ENCODE measurements around the gene RRM1.
"Not testable (repeated sequence)": the region's sequence is repeated elsewhere in the genome, so short reads cannot be mapped to it uniquely, and the experiment has no call there.

Gene RRM1

GRCh38 chr11:4111834-4112233 lies 17.2 kb downstream of the RRM1 start:
- no peak overlapping the region for H3K4me3 ChIP-seq (ENCODE audit: low read depth, low read length)
- TF ChIP-seq CTCF (IDR thresholded peaks at IDR 0.05; ENCODE audit: low read depth, low read length): no peak

GRCh38 chr11:4115128-4115527 lies 20.5 kb downstream of the RRM1 start:
- H3K4me3 ChIP-seq (ENCODE audit: low read depth, low read length): no peak overlapping the region
- no peak for TF ChIP-seq CTCF (IDR thresholded peaks at IDR 0.05; ENCODE audit: low read depth, low read length)

- H3K4me3 ChIP-seq (ENCODE audit: low read depth, low read length): no peak overlapping the region
- no peak for TF ChIP-seq CTCF (IDR thresholded peaks at IDR 0.05; ENCODE audit: low read depth, low read length)
These were observed 23.5 kb downstream of the RRM1 start for GRCh38 chr11:4118107-4118506.

- TF ChIP-seq CTCF (IDR thresholded peaks at IDR 0.05; ENCODE audit: low read depth, low read length): no peak
- H3K4me3 ChIP-seq (ENCODE audit: low read depth, low read length): no peak overlapping the region
These were observed 28.6 kb downstream of the RRM1 start for GRCh38 chr11:4123218-4123617.

- no peak for TF ChIP-seq CTCF (IDR thresholded peaks at IDR 0.05; ENCODE audit: low read depth, low read length)
- no peak overlapping the region for H3K4me3 ChIP-seq (ENCODE audit: low read depth, low read length)
These were observed 30.5 kb downstream of the RRM1 start for GRCh38 chr11:4125141-4125540.

GRCh38 chr11:4127357-4127756 lies 32.8 kb downstream of the RRM1 start:
- H3K4me3 ChIP-seq (ENCODE audit: low read depth, low read length): no peak overlapping the region
- TF ChIP-seq CTCF (IDR thresholded peaks at IDR 0.05; ENCODE audit: low read depth, low read length): no peak

- not testable (repeated sequence) for H3K4me3 ChIP-seq (ENCODE audit: low read depth, low read length)
These were observed 35.6 kb downstream of the RRM1 start for GRCh38 chr11:4130219-4130618.

- TF ChIP-seq CTCF (IDR thresholded peaks at IDR 0.05; ENCODE audit: low read depth, low read length): no peak
These were observed 40.2 kb downstream of the RRM1 start for GRCh38 chr11:4134806-4135205.

More at GRCh38 chr11:4134806-4135205, 40.2 kb downstream of the RRM1 start:
- H3K4me3 ChIP-seq (ENCODE audit: low read depth, low read length): no peak overlapping the region

Measured in WI38 (cell line).